A673 (cell line): ENCODE results near the gene CDYL2. TPM values are rescaled to one million over a fixed set of nuclear protein-coding genes. Genes with fewer than 3 reads are reported as not detected.

ENCODE experiments used
- BruUV-seq: library from RNA; stranded (reverse); fragments of 400-500 nt; replicated peaks from 2 replicates; lab custom pipeline; 2021; lab: Mats Ljungman, UMichigan
- CTCF ChIA-PET: fragments of 300-600 bp; sonication (Branson Sonifier 250); formaldehyde crosslinking; loops from one replicate; lab custom pipeline; 2022; ENCODE audit warnings: antibody characterized with exemption; lab: Charles Lee
- POLR2A ChIA-PET: fragments of 300-600 bp; sonication (Branson Sonifier 250); formaldehyde crosslinking; loops from one replicate; lab custom pipeline; 2022; ENCODE audit warnings: antibody characterized with exemption; ENCODE audit not compliant: low non-redundant PET; lab: Charles Lee
- DNase-seq: peaks from one replicate; pipeline ENCODE4 v3.0.0-alpha.2; 2015; ENCODE audit warnings: low spot score
- H3K27ac ChIP-seq: fragments of 200-600 bp; sonication (generic); 2 replicates; pipeline ENCODE4 v1.5.1; 2016; ENCODE audit warnings: mixed run types, low read depth, mild to moderate bottlenecking, mixed read lengths, antibody characterized with exemption, low read length; ENCODE audit not compliant: poor library complexity, severe bottlenecking
- H3K27me3 ChIP-seq: fragments of 200-600 bp; sonication (generic); replicated peaks from 2 replicates; pipeline ENCODE4 v1.6.1; 2017; ENCODE audit warnings: mixed run types, low read depth, mild to moderate bottlenecking, mixed read lengths, antibody characterized with exemption, low read length; ENCODE audit not compliant: insufficient read depth, poor library complexity
- H3K36me3 ChIP-seq: fragments of 200-600 bp; sonication (generic); 2 replicates; pipeline ENCODE4 v1.6.1; 2016; ENCODE audit warnings: mixed run types, mild to moderate bottlenecking, mixed read lengths, antibody characterized with exemption, low read length; ENCODE audit not compliant: insufficient read depth, poor library complexity, severe bottlenecking
- H3K4me1 ChIP-seq: fragments of 200-600 bp; sonication (generic); 2 replicates; pipeline ENCODE4 v1.6.1; 2017; ENCODE audit warnings: mixed run types, mild to moderate bottlenecking, mixed read lengths, antibody characterized with exemption, low read length; ENCODE audit not compliant: insufficient read depth, poor library complexity, severe bottlenecking
- H3K4me3 ChIP-seq: fragments of 200-600 bp; sonication (generic); 2 replicates; pipeline ENCODE4 v1.5.1; 2016; ENCODE audit warnings: low read depth, mixed run types, mild to moderate bottlenecking, mixed read lengths, low read length; ENCODE audit not compliant: poor library complexity, severe bottlenecking
- H3K9me3 ChIP-seq: fragments of 200-600 bp; sonication (generic); 2 replicates; pipeline ENCODE4 v1.6.1; 2016; ENCODE audit warnings: mixed run types, low read depth, mild to moderate bottlenecking, mixed read lengths, antibody characterized with exemption, low read length; ENCODE audit not compliant: poor library complexity, severe bottlenecking
- EZH2 ChIP-seq: fragments of 200-600 bp; sonication (generic); IDR thresholded peaks from 2 replicates; pipeline ENCODE4 v1.6.1; 2017; ENCODE audit warnings: borderline replicate concordance, low read depth, mild to moderate bottlenecking, mixed read lengths, antibody characterized with exemption, low read length; ENCODE audit not compliant: poor library complexity, severe bottlenecking
- intact Hi-C: fragments of 100-400 bp; cut with micrococcal nuclease; formaldehyde crosslinking; loops from one replicate; pipeline ENCODE4 v1.10.0; 2022; ENCODE audit not compliant: unreplicated experiment
- total RNA-seq: library from RNA; stranded (reverse); gene quantifications from 2 replicates; pipeline ENCODE4 v1.2.3, GENCODE V29; 2021
- TF ChIP-seq, protein P1 (sequence below): fragments of 300-800, 200-600 bp; sonication (generic); conservative IDR thresholded peaks from 2 replicates; pipeline ENCODE4 v1.5.1; 2017; ENCODE audit warnings: low read depth, mild to moderate bottlenecking, antibody characterized with exemption, low read length, moderate library complexity, mixed read lengths

CDYL2 gene
- total RNA-seq, 1 experiment from 2014 or later: 0.64 TPM

DNA sequence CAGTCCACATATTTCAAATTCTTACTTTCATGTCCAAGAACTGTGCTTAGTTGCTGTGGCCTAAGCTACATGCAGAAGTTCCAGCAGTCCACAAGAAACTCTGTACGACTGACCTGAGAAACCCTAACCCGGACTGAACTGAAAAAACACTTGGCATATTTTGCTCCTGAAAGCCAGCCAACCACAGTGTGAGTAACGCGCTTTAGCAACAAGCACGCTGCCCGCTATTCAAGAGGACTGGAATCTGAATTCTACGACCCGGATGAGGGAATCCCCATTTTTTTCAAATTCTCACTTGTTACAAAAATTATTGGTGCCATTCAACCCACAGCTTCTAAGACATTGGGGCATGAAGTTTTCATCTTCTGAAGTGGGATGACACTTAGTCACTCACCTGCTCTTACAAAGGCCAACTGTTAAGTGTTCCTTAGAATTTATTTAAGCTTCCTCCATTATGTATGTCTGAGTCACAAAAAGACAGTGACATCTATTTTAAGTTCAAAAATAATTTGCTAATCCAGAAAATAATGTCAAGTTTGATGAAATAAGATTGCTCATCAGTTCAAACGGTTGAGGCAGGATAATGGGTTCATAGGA, 78.7 kb downstream of the CDYL2 start:
- Histone ChIP-seq H3K27me3 (no peaks in the 10 kb centered on the region), H3K4me3 (no peak overlapping the region), H3K4me1 (no peaks in the 10 kb centered on the region), H3K27ac (no peak overlapping the region), H3K9me3 (no peaks in the 10 kb centered on the region), H3K36me3 (no peaks in the 10 kb centered on the region)
- ChIA-PET CTCF (no interaction called here), POLR2A (no interaction called here)
- no TSS peak for BruUV-seq
- no peak for TF ChIP-seq EZH2
- TF ChIP-seq, protein P1, sequence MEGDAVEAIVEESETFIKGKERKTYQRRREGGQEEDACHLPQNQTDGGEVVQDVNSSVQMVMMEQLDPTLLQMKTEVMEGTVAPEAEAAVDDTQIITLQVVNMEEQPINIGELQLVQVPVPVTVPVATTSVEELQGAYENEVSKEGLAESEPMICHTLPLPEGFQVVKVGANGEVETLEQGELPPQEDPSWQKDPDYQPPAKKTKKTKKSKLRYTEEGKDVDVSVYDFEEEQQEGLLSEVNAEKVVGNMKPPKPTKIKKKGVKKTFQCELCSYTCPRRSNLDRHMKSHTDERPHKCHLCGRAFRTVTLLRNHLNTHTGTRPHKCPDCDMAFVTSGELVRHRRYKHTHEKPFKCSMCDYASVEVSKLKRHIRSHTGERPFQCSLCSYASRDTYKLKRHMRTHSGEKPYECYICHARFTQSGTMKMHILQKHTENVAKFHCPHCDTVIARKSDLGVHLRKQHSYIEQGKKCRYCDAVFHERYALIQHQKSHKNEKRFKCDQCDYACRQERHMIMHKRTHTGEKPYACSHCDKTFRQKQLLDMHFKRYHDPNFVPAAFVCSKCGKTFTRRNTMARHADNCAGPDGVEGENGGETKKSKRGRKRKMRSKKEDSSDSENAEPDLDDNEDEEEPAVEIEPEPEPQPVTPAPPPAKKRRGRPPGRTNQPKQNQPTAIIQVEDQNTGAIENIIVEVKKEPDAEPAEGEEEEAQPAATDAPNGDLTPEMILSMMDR: no peak
- DNase-seq: no peak
- intact Hi-C loops: no loop called here

DNA sequence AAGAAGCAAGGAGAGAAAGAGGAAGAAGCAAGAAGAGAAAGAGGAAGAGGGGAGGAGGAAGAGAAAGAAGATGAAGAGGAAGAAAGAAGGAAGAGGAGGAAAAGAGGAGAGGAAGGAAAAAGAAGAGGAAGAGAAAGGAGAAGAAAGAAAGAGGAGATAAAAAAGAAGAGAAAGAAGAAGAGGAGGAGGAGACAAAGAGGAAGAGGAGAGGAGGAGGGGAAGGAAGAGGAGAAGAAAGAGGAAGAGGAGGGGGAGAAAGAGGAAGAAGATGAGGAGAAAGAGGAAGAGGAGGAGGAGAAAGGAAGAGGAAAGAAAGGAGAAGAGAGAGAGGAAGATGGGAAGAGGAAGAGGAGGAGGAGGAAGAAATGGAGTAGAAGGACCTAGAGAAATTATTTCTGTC, 80.4 kb downstream of the CDYL2 start:
- DNase-seq: no peak
- Histone ChIP-seq H3K4me1 (no peaks in the 10 kb centered on the region), H3K9me3 (no peaks in the 10 kb centered on the region), H3K27me3 (no peaks in the 10 kb centered on the region), H3K4me3 (no peak overlapping the region), H3K36me3 (no peaks in the 10 kb centered on the region), H3K27ac (no peak overlapping the region)
- ChIA-PET POLR2A (no interaction called here), CTCF (no interaction called here)
- intact Hi-C loops: no loop called here
- BruUV-seq: no TSS peak
- no peak for TF ChIP-seq EZH2
- TF ChIP-seq, protein P1: no peak

DNA sequence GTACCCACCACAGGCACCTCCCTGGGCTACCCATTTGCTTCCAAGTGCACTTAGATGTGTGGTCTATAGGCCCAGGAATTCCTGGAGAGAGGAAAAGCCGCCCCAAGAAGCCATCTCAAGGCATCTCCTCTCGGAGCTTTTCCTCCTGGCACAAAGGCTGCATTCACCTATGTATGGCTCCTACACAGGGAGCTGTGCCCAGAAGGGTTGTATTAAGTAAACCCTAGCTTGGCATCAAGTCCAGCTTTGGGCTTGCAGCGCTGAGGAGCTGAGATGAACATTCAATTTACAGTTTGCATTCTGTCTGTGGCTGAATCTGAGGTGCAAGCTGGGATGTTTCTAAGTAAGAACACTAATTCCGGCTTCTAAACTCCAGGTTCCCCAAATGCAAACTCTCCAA, 81.3 kb downstream of the CDYL2 start:
- ChIA-PET CTCF (no interaction called here), POLR2A (no interaction called here)
- no TSS peak for BruUV-seq
- no peaks in the 10 kb centered on the region for H3K27me3 ChIP-seq
- TF ChIP-seq, protein P1: no peak
- no peak for TF ChIP-seq EZH2
- intact Hi-C loops: no loop called here
- H3K4me3 ChIP-seq: no peak overlapping the region
- no peak for DNase-seq
- H3K36me3 ChIP-seq: no peaks in the 10 kb centered on the region
- H3K9me3 ChIP-seq: no peaks in the 10 kb centered on the region
- no peak overlapping the region for H3K27ac ChIP-seq
- no peaks in the 10 kb centered on the region for H3K4me1 ChIP-seq
